ENCODE measurements around the gene AADACL3.

The AADACL3 gene

GRCh38 chr1:12763479-12763878 is 47.6 kb downstream of the AADACL3 start:
- no peak overlapping the region for H3K4me3 ChIP-seq (ENCODE audit: low read depth, low read length)
- no peak for TF ChIP-seq CTCF (conservative IDR thresholded peaks at IDR 0.05; ENCODE audit: low read depth, low read length)
- DNase-seq (ENCODE audit: low read depth) = no peak

- TF ChIP-seq CTCF (conservative IDR thresholded peaks at IDR 0.05; ENCODE audit: low read depth, low read length) = no peak
- H3K4me3 ChIP-seq (ENCODE audit: low read depth, low read length) = no peak overlapping the region
- no peak for DNase-seq (ENCODE audit: low read depth)
Observed at GRCh38 chr1:12764016-12764415, 48.1 kb downstream of the AADACL3 start.

- DNase-seq (ENCODE audit: low read depth) = no peak
- no peak for TF ChIP-seq CTCF (conservative IDR thresholded peaks at IDR 0.05; ENCODE audit: low read depth, low read length)
- no peak overlapping the region for H3K4me3 ChIP-seq (ENCODE audit: low read depth, low read length)
Observed at GRCh38 chr1:12769031-12769430, 53.1 kb downstream of the AADACL3 start.

- TF ChIP-seq CTCF (conservative IDR thresholded peaks at IDR 0.05; ENCODE audit: low read depth, low read length) = no peak
- no peak overlapping the region for H3K4me3 ChIP-seq (ENCODE audit: low read depth, low read length)
- DNase-seq (ENCODE audit: low read depth) = no peak
Observed at GRCh38 chr1:12769976-12770505, 54.1 kb downstream of the AADACL3 start.

- no peak for TF ChIP-seq CTCF (conservative IDR thresholded peaks at IDR 0.05; ENCODE audit: low read depth, low read length)
- H3K4me3 ChIP-seq (ENCODE audit: low read depth, low read length) = no peak overlapping the region
- no peak for DNase-seq (ENCODE audit: low read depth)
Observed at GRCh38 chr1:12770620-12771019, 54.7 kb downstream of the AADACL3 start.

- H3K4me3 ChIP-seq (ENCODE audit: low read depth, low read length) = no peak overlapping the region
- no peak for TF ChIP-seq CTCF (conservative IDR thresholded peaks at IDR 0.05; ENCODE audit: low read depth, low read length)
- no peak for DNase-seq (ENCODE audit: low read depth)
Observed at GRCh38 chr1:12771186-12771585, 55.3 kb downstream of the AADACL3 start.

- DNase-seq (ENCODE audit: low read depth) = no peak
- no peak for TF ChIP-seq CTCF (conservative IDR thresholded peaks at IDR 0.05; ENCODE audit: low read depth, low read length)
- H3K4me3 ChIP-seq (ENCODE audit: low read depth, low read length) = no peak overlapping the region
Observed at GRCh38 chr1:12772520-12772919, 56.6 kb downstream of the AADACL3 start.

Measured in choroid plexus epithelial cell (primary cell).